Hematopoietic multipotent progenitor cell treated with erythropoietin and hydrocortisone succinate and interleukin-3 and kit ligand, for 6 days (in vitro differentiated cells): ENCODE results near the gene TMEM213.
A peak's percentile ranks its signal among the peaks of the same experiment; 100 is the strongest.

Experiments used
- DNase-seq: peaks from one replicate; pipeline ENCODE4 v3.0.0-alpha.2; 2015

The TMEM213 gene

GRCh38 chr7:138843632-138844580, 46.1 kb downstream of the TMEM213 start:
- DNase-seq = no peak

- DNase-seq = no peak
Measured at GRCh38 chr7:138845711-138846110, 47.9 kb downstream of the TMEM213 start.

GRCh38 chr7:138848056-138848980, 50.5 kb downstream of the TMEM213 start:
- no peak for DNase-seq

GRCh38 chr7:138849701-138850100, 51.9 kb downstream of the TMEM213 start:
- no peak for DNase-seq

GRCh38 chr7:138852469-138852868, 54.7 kb downstream of the TMEM213 start:
- no peak for DNase-seq

GRCh38 chr7:138853448-138853847, 55.7 kb downstream of the TMEM213 start:
- DNase-seq = no peak

- DNase-seq = no peak
Measured at GRCh38 chr7:138854115-138854645, 56.4 kb downstream of the TMEM213 start.

- no peak for DNase-seq
Measured at GRCh38 chr7:138857728-138858127, 59.9 kb downstream of the TMEM213 start.

- DNase-seq = no peak
Measured at GRCh38 chr7:138861051-138861450, 63.3 kb downstream of the TMEM213 start.

GRCh38 chr7:138863931-138864330, 66.1 kb downstream of the TMEM213 start:
- no peak for DNase-seq

- DNase-seq = peak; percentile 44
Measured at GRCh38 chr7:138864667-138865066, 66.9 kb downstream of the TMEM213 start.

GRCh38 chr7:138865843-138866242, 68.0 kb downstream of the TMEM213 start:
- peak; percentile 68 for DNase-seq

- DNase-seq = no peak
Measured at GRCh38 chr7:138866353-138866752, 68.6 kb downstream of the TMEM213 start.

- DNase-seq = no peak
Measured at GRCh38 chr7:138867744-138868143, 70.0 kb downstream of the TMEM213 start.

GRCh38 chr7:138868711-138869110, 70.9 kb downstream of the TMEM213 start:
- DNase-seq = no peak

- no peak for DNase-seq
Measured at GRCh38 chr7:138869353-138869752, 71.6 kb downstream of the TMEM213 start.

- DNase-seq = no peak
Measured at GRCh38 chr7:138871065-138871813, 73.4 kb downstream of the TMEM213 start.

- no peak for DNase-seq
Measured at GRCh38 chr7:138871814-138872090, 74.0 kb downstream of the TMEM213 start.

GRCh38 chr7:138872576-138872975, 74.8 kb downstream of the TMEM213 start:
- DNase-seq = peak; percentile 45

- DNase-seq = no peak
Measured at GRCh38 chr7:138873220-138873892, 75.6 kb downstream of the TMEM213 start.

GRCh38 chr7:138875794-138876193, 78.0 kb downstream of the TMEM213 start:
- DNase-seq = peak; percentile 67

- no peak for DNase-seq
Measured at GRCh38 chr7:138876326-138876725, 78.5 kb downstream of the TMEM213 start.
